ENCODE measurements around the gene WLS.

GRCh38 chr1:68103011-68103545 lies 129.2 kb downstream of the WLS start:
- TF ChIP-seq FOXM1 (IDR thresholded peaks at IDR 0.05; ENCODE audit: borderline replicate concordance, low read depth) (peak; percentile 45; the same call in 1 of the 2 replicates), RAD21 (IDR thresholded peaks at IDR 0.05; ENCODE audit: low read depth) (no peak), TAF1 (IDR thresholded peaks at IDR 0.05; ENCODE audit: low read depth) (no peak), YY1 (IDR thresholded peaks at IDR 0.05; ENCODE audit: low read depth) (no peak), ZBTB7A (IDR thresholded peaks at IDR 0.05; ENCODE audit: low read depth) (no peak), CREB1 (IDR thresholded peaks at IDR 0.05; ENCODE audit: low read depth) (no peak), TEAD4 (IDR thresholded peaks at IDR 0.05) (no peak), EP300 (IDR thresholded peaks at IDR 0.05; ENCODE audit: borderline replicate concordance) (peak; percentile 72; the same call in 1 of the 2 replicates), EGR1 (IDR thresholded peaks at IDR 0.05) (no peak), MAX (IDR thresholded peaks at IDR 0.05) (no peak), TCF12 (IDR thresholded peaks at IDR 0.05; ENCODE audit: low read depth) (no peak)
- TF ChIP-seq, protein P1, sequence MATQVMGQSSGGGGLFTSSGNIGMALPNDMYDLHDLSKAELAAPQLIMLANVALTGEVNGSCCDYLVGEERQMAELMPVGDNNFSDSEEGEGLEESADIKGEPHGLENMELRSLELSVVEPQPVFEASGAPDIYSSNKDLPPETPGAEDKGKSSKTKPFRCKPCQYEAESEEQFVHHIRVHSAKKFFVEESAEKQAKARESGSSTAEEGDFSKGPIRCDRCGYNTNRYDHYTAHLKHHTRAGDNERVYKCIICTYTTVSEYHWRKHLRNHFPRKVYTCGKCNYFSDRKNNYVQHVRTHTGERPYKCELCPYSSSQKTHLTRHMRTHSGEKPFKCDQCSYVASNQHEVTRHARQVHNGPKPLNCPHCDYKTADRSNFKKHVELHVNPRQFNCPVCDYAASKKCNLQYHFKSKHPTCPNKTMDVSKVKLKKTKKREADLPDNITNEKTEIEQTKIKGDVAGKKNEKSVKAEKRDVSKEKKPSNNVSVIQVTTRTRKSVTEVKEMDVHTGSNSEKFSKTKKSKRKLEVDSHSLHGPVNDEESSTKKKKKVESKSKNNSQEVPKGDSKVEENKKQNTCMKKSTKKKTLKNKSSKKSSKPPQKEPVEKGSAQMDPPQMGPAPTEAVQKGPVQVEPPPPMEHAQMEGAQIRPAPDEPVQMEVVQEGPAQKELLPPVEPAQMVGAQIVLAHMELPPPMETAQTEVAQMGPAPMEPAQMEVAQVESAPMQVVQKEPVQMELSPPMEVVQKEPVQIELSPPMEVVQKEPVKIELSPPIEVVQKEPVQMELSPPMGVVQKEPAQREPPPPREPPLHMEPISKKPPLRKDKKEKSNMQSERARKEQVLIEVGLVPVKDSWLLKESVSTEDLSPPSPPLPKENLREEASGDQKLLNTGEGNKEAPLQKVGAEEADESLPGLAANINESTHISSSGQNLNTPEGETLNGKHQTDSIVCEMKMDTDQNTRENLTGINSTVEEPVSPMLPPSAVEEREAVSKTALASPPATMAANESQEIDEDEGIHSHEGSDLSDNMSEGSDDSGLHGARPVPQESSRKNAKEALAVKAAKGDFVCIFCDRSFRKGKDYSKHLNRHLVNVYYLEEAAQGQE (IDR thresholded peaks at IDR 0.05; ENCODE audit: low read depth): no peak
